RPMI8226 (cell line): ENCODE data around the gene TTL.
"Not testable (repeated sequence)": the region's sequence is repeated elsewhere in the genome, so short reads cannot be mapped to it uniquely, and the experiment has no call there.

Experiments used
- DNase-seq: peaks from one replicate; pipeline ENCODE4 v3.0.0-alpha.2; 2015

Gene TTL

GRCh38 chr2:112481528-112482233 is at the start of gene TTL:
Gene TTL, plus strand, starts transcription at chr2:112482156. Its CDS starts 189 bp downstream, at chr2:112482345.
- peak; percentile 83 for DNase-seq

- not testable (repeated sequence) for DNase-seq
Measured at GRCh38 chr2:112432390-112432734, 49.6 kb upstream of the TTL start.

GRCh38 chr2:112432735-112433479 is 49.0 kb upstream of the TTL start:
- DNase-seq, result not testable (repeated sequence)

GRCh38 chr2:112433480-112433879 is 48.5 kb upstream of the TTL start, which contains the start of gene RGPD8:
Gene RGPD8, minus strand, starts transcription at chr2:112433645. Its CDS starts 192 bp downstream, at chr2:112433453.
- peak; percentile 73 for DNase-seq

GRCh38 chr2:112433932-112434730 is 47.8 kb upstream of the TTL start:
- no peak for DNase-seq

GRCh38 chr2:112434890-112435715 is 46.9 kb upstream of the TTL start:
- not testable (repeated sequence) for DNase-seq

GRCh38 chr2:112435716-112436431 is 46.1 kb upstream of the TTL start:
- not testable (repeated sequence) for DNase-seq

- DNase-seq, result not testable (repeated sequence)
Measured at GRCh38 chr2:112436993-112437392, 45.0 kb upstream of the TTL start.

GRCh38 chr2:112437405-112437831 is 44.5 kb upstream of the TTL start:
- not testable (repeated sequence) for DNase-seq

GRCh38 chr2:112438603-112439261 is 43.2 kb upstream of the TTL start:
- DNase-seq, result not testable (repeated sequence)

- DNase-seq, result not testable (repeated sequence)
Measured at GRCh38 chr2:112444256-112444655, 37.7 kb upstream of the TTL start.

GRCh38 chr2:112449854-112450253 is 32.1 kb upstream of the TTL start:
- DNase-seq, result no peak

- no peak for DNase-seq
Measured at GRCh38 chr2:112451317-112451716, 30.6 kb upstream of the TTL start.

GRCh38 chr2:112454586-112454985 is 27.4 kb upstream of the TTL start:
- DNase-seq, result no peak

- DNase-seq, result no peak
Measured at GRCh38 chr2:112459372-112459771, 22.6 kb upstream of the TTL start.

- no peak for DNase-seq
Measured at GRCh38 chr2:112462178-112462577, 19.8 kb upstream of the TTL start.

GRCh38 chr2:112463256-112463655 is 18.7 kb upstream of the TTL start:
- DNase-seq, result no peak

GRCh38 chr2:112465382-112465781 is 16.6 kb upstream of the TTL start:
- no peak for DNase-seq

- DNase-seq, result no peak
Measured at GRCh38 chr2:112472547-112473263, 9.3 kb upstream of the TTL start.

- DNase-seq, result no peak
Measured at GRCh38 chr2:112474844-112475486, 7.0 kb upstream of the TTL start.
